BJ (cell line): Measurements from ENCODE around the gene VPS52. TPM values are rescaled to one million over a fixed set of nuclear protein-coding genes. Genes with fewer than 3 reads are reported as not detected.

Experiments
- CTCF ChIA-PET: fragments of 350-600 bp; formaldehyde crosslinking; extraction: SDS; loops from one replicate; lab custom pipeline; 2021; ENCODE audit warnings: antibody characterized with exemption, inconsistent platforms; lab: Yijun Ruan, JAX
- POLR2A ChIA-PET: fragments of 300-600 bp; sonication (Branson Sonifier 250); formaldehyde crosslinking; extraction: SDS; loops from one replicate; lab custom pipeline; 2021; ENCODE audit warnings: antibody characterized with exemption; lab: Charles Lee
- DNase-seq: peaks from one replicate; pipeline ENCODE4 v3.0.0-alpha.2; 2011; ENCODE audit warnings: low read depth
- H3K27me3 ChIP-seq: 2 replicates; pipeline ENCODE4 v1.6.0; 2011; ENCODE audit warnings: low read length; ENCODE audit not compliant: control insufficient read depth, insufficient read depth
- H3K36me3 ChIP-seq: 2 replicates; pipeline ENCODE4 v1.5.1; 2011; ENCODE audit warnings: low read length; ENCODE audit not compliant: control insufficient read depth, insufficient read depth
- H3K4me3 ChIP-seq: 2 replicates; pipeline ENCODE4 v1.5.1; 2011; ENCODE audit warnings: low read depth, mild to moderate bottlenecking, control low read depth, low read length
- polyA plus RNA-seq: library from polyadenylated mRNA; depleted of rRNA; stranded (reverse); fragments of >200 nt; gene quantifications from 2 replicates; pipeline ENCODE4 v1.2.3, GENCODE V29; 2011
- TF ChIP-seq, protein P1 (sequence below): IDR thresholded peaks from 2 replicates; pipeline ENCODE4 v1.5.1; 2011; ENCODE audit warnings: low read depth, mild to moderate bottlenecking, control low read depth, inconsistent platforms, low read length, moderate library complexity; ENCODE audit not compliant: insufficient read depth

VPS52 gene
- polyA plus RNA-seq, 1 experiment, result 89.8 TPM

DNA sequence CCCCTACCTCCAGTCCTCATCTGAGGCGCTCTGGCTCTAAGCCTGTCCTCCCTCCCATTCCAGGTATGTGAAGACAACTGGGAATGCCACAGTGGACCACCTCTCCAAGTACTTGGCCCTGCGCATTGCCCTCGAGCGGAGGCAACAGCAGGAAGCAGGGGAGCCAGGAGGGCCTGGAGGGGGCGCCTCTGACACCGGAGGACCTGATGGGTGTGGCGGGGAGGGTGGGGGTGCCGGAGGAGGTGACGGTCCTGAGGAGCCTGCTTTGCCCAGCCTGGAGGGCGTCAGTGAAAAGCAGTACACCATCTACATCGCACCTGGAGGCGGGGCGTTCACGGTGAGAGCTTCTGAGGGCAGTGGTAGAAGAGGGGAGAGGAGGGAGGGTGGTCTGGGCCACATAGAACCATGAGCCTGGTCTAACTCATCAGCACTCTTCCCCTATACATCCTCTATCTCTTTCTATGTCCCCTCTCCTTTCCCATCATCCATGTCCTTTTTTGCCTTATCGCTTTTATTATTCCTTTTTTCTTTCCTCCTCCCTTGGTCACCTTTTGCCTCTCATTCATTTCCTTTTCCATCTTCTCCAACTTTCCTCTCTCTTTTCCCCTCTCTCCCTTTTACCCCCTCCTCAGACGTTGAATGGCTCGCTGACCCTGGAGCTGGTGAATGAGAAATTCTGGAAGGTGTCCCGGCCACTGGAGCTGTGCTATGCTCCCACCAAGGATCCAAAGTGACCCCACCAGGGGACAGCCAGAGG lies 59.8 kb downstream of the VPS52 start:
- POLR2A ChIA-PET, result no interaction called here
- Histone ChIP-seq H3K36me3 (peaks cover 12% of the 10 kb centered on the region), H3K4me3 (no peak overlapping the region), H3K27me3 (no peaks in the 10 kb centered on the region; the same call in 1 of the 2 replicates)
- CTCF ChIA-PET, result interaction anchor here (1.0 to 1.8 kb wide), 3 partner anchors 16 to 36 kb away, joined by 3 to 5 read pairs (median 3); no protein-coding TSS in a partner anchor
- DNase-seq, result no peak
- TF ChIP-seq, protein P1, sequence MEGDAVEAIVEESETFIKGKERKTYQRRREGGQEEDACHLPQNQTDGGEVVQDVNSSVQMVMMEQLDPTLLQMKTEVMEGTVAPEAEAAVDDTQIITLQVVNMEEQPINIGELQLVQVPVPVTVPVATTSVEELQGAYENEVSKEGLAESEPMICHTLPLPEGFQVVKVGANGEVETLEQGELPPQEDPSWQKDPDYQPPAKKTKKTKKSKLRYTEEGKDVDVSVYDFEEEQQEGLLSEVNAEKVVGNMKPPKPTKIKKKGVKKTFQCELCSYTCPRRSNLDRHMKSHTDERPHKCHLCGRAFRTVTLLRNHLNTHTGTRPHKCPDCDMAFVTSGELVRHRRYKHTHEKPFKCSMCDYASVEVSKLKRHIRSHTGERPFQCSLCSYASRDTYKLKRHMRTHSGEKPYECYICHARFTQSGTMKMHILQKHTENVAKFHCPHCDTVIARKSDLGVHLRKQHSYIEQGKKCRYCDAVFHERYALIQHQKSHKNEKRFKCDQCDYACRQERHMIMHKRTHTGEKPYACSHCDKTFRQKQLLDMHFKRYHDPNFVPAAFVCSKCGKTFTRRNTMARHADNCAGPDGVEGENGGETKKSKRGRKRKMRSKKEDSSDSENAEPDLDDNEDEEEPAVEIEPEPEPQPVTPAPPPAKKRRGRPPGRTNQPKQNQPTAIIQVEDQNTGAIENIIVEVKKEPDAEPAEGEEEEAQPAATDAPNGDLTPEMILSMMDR, result no peak

DNA sequence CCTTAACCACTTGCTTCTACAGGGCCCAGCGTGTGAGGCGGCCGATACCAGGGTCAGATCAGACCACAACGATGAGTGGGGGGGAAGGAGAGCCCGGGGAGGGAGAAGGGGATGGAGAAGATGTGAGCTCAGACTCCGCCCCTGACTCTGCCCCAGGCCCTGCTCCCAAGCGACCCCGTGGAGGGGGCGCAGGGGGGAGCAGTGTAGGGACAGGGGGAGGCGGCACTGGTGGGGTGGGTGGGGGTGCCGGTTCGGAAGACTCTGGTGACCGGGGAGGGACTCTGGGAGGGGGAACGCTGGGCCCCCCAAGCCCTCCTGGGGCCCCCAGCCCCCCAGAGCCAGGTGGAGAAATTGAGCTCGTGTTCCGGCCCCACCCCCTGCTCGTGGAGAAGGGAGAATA lies 60.5 kb downstream of the VPS52 start:
- DNase-seq, result no peak
- CTCF ChIA-PET, result no interaction called here

DNA sequence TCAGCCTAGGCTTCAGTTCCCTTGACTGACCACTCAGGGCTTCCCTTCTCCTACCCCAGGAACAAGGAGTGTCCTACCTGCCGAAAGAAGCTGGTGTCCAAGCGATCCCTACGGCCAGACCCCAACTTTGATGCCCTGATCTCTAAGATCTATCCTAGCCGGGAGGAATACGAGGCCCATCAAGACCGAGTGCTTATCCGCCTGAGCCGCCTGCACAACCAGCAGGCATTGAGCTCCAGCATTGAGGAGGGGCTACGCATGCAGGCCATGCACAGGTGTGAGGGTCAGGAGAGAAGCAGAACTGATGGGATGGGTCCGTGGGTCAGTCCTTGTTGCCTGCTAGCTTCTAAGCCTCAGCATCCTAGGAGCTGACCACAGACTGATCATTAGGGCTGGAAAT lies 61.8 kb downstream of the VPS52 start:
- TF ChIP-seq, protein P1, result no peak
- CTCF ChIA-PET, result interaction anchor here (1.1 to 3.1 kb wide), 3 partner anchors 9 to 38 kb away, joined by 3 to 20 read pairs (median 7); no protein-coding TSS in a partner anchor
- POLR2A ChIA-PET, result no interaction called here
- H3K4me3 ChIP-seq, result no peak overlapping the region
- H3K27me3 ChIP-seq, result no peaks in the 10 kb centered on the region
- H3K36me3 ChIP-seq, result peaks cover 12% of the 10 kb centered on the region
- DNase-seq, result no peak

More for the DNA sequence above, 60.5 kb downstream of the VPS52 start:
- POLR2A ChIA-PET, result no interaction called here
- Histone ChIP-seq H3K36me3 (peaks cover 12% of the 10 kb centered on the region), H3K4me3 (no peak overlapping the region), H3K27me3 (no peaks in the 10 kb centered on the region; the same call in 1 of the 2 replicates)
- TF ChIP-seq, protein P1, result no peak

DNA sequence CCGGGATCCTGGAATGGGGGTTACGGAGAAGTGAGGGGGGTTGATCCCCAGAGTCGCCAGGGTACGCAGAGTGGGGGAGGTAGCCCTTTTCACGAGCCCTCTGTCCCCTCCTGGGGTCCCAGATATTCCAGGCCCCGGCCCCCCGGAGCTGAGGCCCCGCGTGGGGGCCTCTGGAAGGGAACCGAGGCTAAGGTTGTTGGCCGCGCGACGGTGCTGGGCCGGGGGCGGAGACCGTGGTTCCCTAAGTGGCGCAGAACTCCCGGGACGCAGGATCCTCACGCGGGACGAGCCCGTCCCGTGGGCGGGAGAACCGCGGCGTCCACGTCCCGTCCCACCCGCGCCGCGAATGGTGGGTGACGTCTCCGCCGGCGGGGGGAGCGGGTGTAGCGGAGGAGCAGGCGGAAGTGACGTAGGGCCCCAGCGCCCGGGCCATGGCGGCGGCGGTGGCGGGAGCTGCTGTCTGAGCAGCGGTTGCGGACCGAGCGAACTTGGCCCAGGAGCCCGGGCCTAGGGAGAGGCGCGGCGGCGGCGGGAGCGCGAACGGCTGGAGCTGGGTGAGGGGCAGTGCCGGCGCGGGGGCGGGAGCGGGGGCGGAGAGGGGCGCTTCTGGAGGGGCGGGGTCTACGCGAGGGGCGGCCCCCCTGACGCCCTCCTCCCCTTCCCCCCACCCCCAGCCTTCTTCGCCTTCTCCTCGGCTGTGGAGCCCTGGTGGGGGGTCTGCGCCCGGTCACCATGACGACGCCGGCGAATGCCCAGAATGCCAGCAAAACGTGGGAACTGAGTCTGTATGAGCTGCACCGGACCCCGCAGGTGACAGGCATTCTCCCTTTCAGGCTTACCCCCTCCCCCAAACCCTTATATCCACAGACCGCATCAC lies 63.3 kb downstream of the VPS52 start, which contains the start of gene RING1:
Gene RING1 (plus strand): TSS at position 410 of the 877 bp plus-strand sequence. CDS start 323 bp downstream, at position 733.
- CTCF ChIA-PET, result interaction anchor here (0.6 to 3.1 kb wide), 4 partner anchors 10 to 339 kb away, joined by 3 to 20 read pairs (median 9); no protein-coding TSS in a partner anchor
- peak within 1 kb of the TSS; percentile 84 for H3K4me3 ChIP-seq
- peaks cover 20% of the 10 kb centered on the region for H3K36me3 ChIP-seq
- no peaks in the 10 kb centered on the region for H3K27me3 ChIP-seq
- TF ChIP-seq, protein P1, result no peak
- POLR2A ChIA-PET, result interaction anchor here (0.6 to 0.9 kb wide), 3 partner anchors 11 to 239 kb away, joined by 12 to 26 read pairs (median 20); no protein-coding TSS in a partner anchor
- DNase-seq, result no peak
